ENCODE results near the gene NOLC1. TPM values are rescaled to one million over a fixed set of nuclear protein-coding genes. Genes with fewer than 3 reads are reported as not detected.

The NOLC1 gene
- 10 to 100 TPM; 32.7 to 68.1 (median 50.2) TPM for total RNA-seq
- 10 to 100 TPM; 32.0 to 88.8 TPM for polyA plus RNA-seq
- long read RNA-seq, donor 1, transcript NOLC1-207 (13 exons, 2,441 nt), result minor isoform, 5 of 103 reads
- long read RNA-seq, donor 1, transcript NOLC1-209 (13 exons, 3,932 nt), result major isoform, 7 of 103 reads
- long read RNA-seq, donor 1, partial matches to known transcripts, result 83 of 103 reads
- long read RNA-seq, donor 1, other reads (novel, unspliced or antisense), result 8 of 103 reads
- long read RNA-seq, donor 2, transcript NOLC1-209 (13 exons, 3,932 nt), result major isoform, 8 of 78 reads
- long read RNA-seq, donor 2, partial matches to known transcripts, result 66 of 78 reads
- long read RNA-seq, donor 2, other reads (novel, unspliced or antisense), result 0 of 78 reads
- long read RNA-seq, donor 3, transcript NOLC1-209 (13 exons, 3,932 nt), result major isoform, 33 of 82 reads
- long read RNA-seq, donor 3, transcript NOLC1-207 (13 exons, 2,441 nt), result minor isoform, 26 of 82 reads
- long read RNA-seq, donor 3, partial matches to known transcripts, result 12 of 82 reads
- long read RNA-seq, donor 3, other reads (novel, unspliced or antisense), result 9 of 82 reads

- H3K36me3 ChIP-seq, result no peaks in the 10 kb centered on the region
- H3K4me1 ChIP-seq (ENCODE audit: insufficient read depth), result peaks cover 6% of the 10 kb centered on the region
- TF ChIP-seq CTCF (IDR thresholded peaks at IDR 0.05) (peak in 1 of 3 donors; percentile 32), EP300 (IDR thresholded peaks at IDR 0.05) (peak; percentile 100), POLR2A (IDR thresholded peaks at IDR 0.05) (peak; percentile 96)
- 2 to 3% (median 3%) methylated on average over 55 to 59 of the region's 59 CpGs for WGBS, 3 donors
- intact Hi-C loops (cut with DNase I), result loop anchor here in 1 of 4 donors (10.0 kb wide), 1 partner anchor 83 kb away; no protein-coding TSS in a partner anchor
- peak within 1 kb of the TSS; percentile 4 to 81 for H3K27ac ChIP-seq
- H3K9me3 ChIP-seq, result no peaks in the 10 kb centered on the region
- H3K27me3 ChIP-seq, result no peaks in the 10 kb centered on the region
- peak; percentile 98 to 99 (median 99) for DNase-seq
- peak within 1 kb of the TSS; percentile 90 for H3K4me3 ChIP-seq
Observed at GRCh38 chr10:102151774-102152544, at the start of gene NOLC1. Gene NOLC1 (plus strand): TSS chr10:102152389. CDS start chr10:102152411, 22 bp downstream.

DNA sequence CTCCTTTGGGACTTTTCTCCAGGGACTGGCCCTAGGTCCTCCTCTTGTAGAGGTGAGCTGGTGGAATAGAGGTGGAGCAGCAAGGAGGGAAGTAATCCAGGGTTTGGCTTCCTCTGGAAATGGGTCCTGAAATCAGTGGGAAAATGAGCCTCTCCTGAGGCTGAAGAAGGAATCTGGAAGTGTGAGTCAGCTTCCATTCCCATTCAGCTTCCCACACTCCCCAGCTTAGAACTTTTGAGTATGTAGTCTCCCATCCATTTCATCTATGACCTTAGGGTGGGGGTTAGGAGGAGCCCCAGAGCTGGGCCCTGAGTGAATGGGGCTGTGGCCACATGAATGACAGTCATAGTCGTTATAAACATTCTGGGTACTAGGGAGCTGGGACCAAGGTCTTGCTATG, 49.8 kb upstream of the NOLC1 start:
- no peak overlapping the region for H3K4me3 ChIP-seq
- no peak for TF ChIP-seq POLR2A (IDR thresholded peaks at IDR 0.05)
- no peak for TF ChIP-seq CTCF (IDR thresholded peaks at IDR 0.05)
- no peak for TF ChIP-seq EP300 (IDR thresholded peaks at IDR 0.05)
- H3K36me3 ChIP-seq, result no peaks in the 10 kb centered on the region
- DNase-seq, result no peak
- no peaks in the 10 kb centered on the region for H3K4me1 ChIP-seq (ENCODE audit: insufficient read depth)
- H3K9me3 ChIP-seq, result no peaks in the 10 kb centered on the region
- WGBS, 3 donors, result 76 to 91% (median 79%) methylated on average over 1 of the region's 1 CpG
- intact Hi-C loops (cut with DNase I), result no loop called here
- no peaks in the 10 kb centered on the region for H3K27me3 ChIP-seq
- no peak overlapping the region for H3K27ac ChIP-seq

DNA sequence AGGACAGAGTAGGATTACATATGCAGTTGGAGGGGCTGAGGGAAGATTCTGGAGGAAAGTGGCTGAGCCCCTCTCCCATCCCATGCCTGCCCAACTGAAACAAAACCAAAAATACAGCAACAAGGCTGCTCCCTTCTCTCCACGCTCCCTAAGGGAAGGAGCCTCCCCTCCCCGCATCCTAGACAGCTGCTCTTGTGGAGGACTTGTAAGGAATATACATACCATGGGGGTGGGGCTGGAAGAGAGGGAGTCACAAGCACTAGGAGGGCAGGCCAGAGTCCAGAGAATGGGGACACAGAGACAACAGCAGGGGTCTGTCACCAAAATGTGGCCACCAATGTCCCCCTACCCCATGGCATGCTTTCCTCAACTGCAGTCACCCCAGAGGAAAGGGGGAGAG, 45.2 kb upstream of the NOLC1 start:
- Histone ChIP-seq H3K36me3 (no peaks in the 10 kb centered on the region), H3K27me3 (no peaks in the 10 kb centered on the region), H3K4me1 (ENCODE audit: insufficient read depth) (no peaks in the 10 kb centered on the region), H3K9me3 (no peaks in the 10 kb centered on the region), H3K27ac (no peak overlapping the region), H3K4me3 (no peak overlapping the region)
- TF ChIP-seq EP300 (IDR thresholded peaks at IDR 0.05), result no peak
- TF ChIP-seq CTCF (IDR thresholded peaks at IDR 0.05), result no peak
- no peak for TF ChIP-seq POLR2A (IDR thresholded peaks at IDR 0.05)
- intact Hi-C loops (cut with DNase I), result loop anchor here in 1 of 4 donors (5.0 kb wide), 1 partner anchor 35 kb away; no protein-coding TSS in a partner anchor
- 63 to 85% (median 83%) methylated on average over 2 of the region's 2 CpGs for WGBS, 3 donors
- no peak for DNase-seq
